ENCODE measurements around the gene PLPP1. TPM values are rescaled to one million over a fixed set of nuclear protein-coding genes. Genes with fewer than 3 reads are reported as not detected.

PLPP1 gene
- total and polyA plus RNA-seq, 2 of the 13 experiments (the other 11 are each of a cell fraction or from before 2014, with no cell fraction given), result 7.3 to 12.1 TPM

- Histone ChIP-seq H3K27ac (ENCODE audit: extremely low read length, insufficient read depth, low read length) (no peak overlapping the region), H3K4me2 (ENCODE audit: low read depth, low read length) (no peak overlapping the region), H4K20me1 (ENCODE audit: insufficient read depth, low read length) (no peaks in the 10 kb centered on the region), H3K4me1 (ENCODE audit: insufficient read depth, low read length) (peaks cover 15% of the 10 kb centered on the region), H3K9me3 (ENCODE audit: low read length) (peaks cover 13% of the 10 kb centered on the region), H2AFZ (ENCODE audit: low read length) (no peak overlapping the region), H3K4me3 (replicated peaks in 1 of 3; ENCODE audit: insufficient read depth in 1 of 3, low read depth in 2 of 3, low read length in 3 of 3) (no peak overlapping the region), H3K36me3 (replicated peaks in 1 of 2; ENCODE audit: control insufficient read depth in 1 of 2, insufficient read depth in 2 of 2, low read length in 2 of 2) (peaks cover 8 to 48% of the 10 kb centered on the region in 2 experiments), H3K9ac (ENCODE audit: insufficient read depth, low read depth, low read length) (no peak overlapping the region), H3K27me3 (ENCODE audit: control insufficient read depth in 1 of 2, insufficient read depth in 2 of 2, low read length in 2 of 2) (no peaks in the 10 kb centered on the region), H3K79me2 (ENCODE audit: insufficient read depth, low read length) (no peaks in the 10 kb centered on the region)
- TF ChIP-seq NFIC (IDR thresholded peaks at IDR 0.05; ENCODE audit: low read length), result no peak
- no peak for TF ChIP-seq ETV6 (CRISPR knock-in tag; conservative IDR thresholded peaks at IDR 0.05)
- TF ChIP-seq POLR2AphosphoS2 (IDR thresholded peaks at IDR 0.05; ENCODE audit: low read depth, low read length), result no peak
- no peak for TF ChIP-seq ZNF570 (CRISPR knock-in tag; IDR thresholded peaks at IDR 0.05; ENCODE audit: borderline replicate concordance)
- no peak for TF ChIP-seq ZBTB3 (CRISPR knock-in tag; IDR thresholded peaks at IDR 0.05; ENCODE audit: borderline replicate concordance, low read depth)
- TF ChIP-seq ZGPAT (CRISPR knock-in tag; IDR thresholded peaks at IDR 0.05), result no peak
- no peak for TF ChIP-seq BRD4 (CRISPR knock-in tag; IDR thresholded peaks at IDR 0.05)
- TF ChIP-seq BHLHE40 (IDR thresholded peaks at IDR 0.05; ENCODE audit: low read length), result no peak
- CTCF ChIA-PET (ENCODE audit: low intra/inter-chr PET ratio, low total read pairs), result no interaction called here
- DNase-seq (ENCODE audit: low spot score) (no peak), ATAC-seq (no peak), FAIRE-seq (no peak)
- intact Hi-C loops (cut with micrococcal nuclease; ENCODE audit: unreplicated experiment), result no loop called here
- no TSS peak for BruUV-seq (replicated peaks)
- POLR2A ChIA-PET, result no interaction called here
- in situ Hi-C loops (cut with HindIII; ENCODE audit: extremely low pct_ligation_motif_present, low pct_unique_long_range_greater_than_20kb), result no loop called here
- WGBS (ENCODE audit: low lambda C conversion rate), result 99% methylated on average over 2 of the region's 2 CpGs
Observed at GRCh38 chr5:55387865-55388264, 146.9 kb downstream of the PLPP1 start.

GRCh38 chr5:55386356-55386755 is 148.4 kb downstream of the PLPP1 start:
- BruUV-seq (replicated peaks), result no TSS peak
- 100% methylated on average over 1 of the region's 1 CpG for WGBS (ENCODE audit: low lambda C conversion rate)
- Histone ChIP-seq H3K9me3 (ENCODE audit: low read length) (peaks cover 5% of the 10 kb centered on the region), H3K27me3 (ENCODE audit: control insufficient read depth in 1 of 2, insufficient read depth in 2 of 2, low read length in 2 of 2) (no peaks in the 10 kb centered on the region), H3K4me2 (ENCODE audit: low read depth, low read length) (no peak overlapping the region), H2AFZ (ENCODE audit: low read length) (no peak overlapping the region), H3K4me3 (replicated peaks in 1 of 3; ENCODE audit: insufficient read depth in 1 of 3, low read depth in 2 of 3, low read length in 3 of 3) (no peak overlapping the region), H3K79me2 (ENCODE audit: insufficient read depth, low read length) (no peaks in the 10 kb centered on the region), H4K20me1 (ENCODE audit: insufficient read depth, low read length) (no peaks in the 10 kb centered on the region), H3K36me3 (replicated peaks in 1 of 2; ENCODE audit: control insufficient read depth in 1 of 2, insufficient read depth in 2 of 2, low read length in 2 of 2) (peaks cover 3 to 45% of the 10 kb centered on the region in 2 experiments), H3K9ac (ENCODE audit: insufficient read depth, low read depth, low read length) (no peak overlapping the region), H3K4me1 (ENCODE audit: insufficient read depth, low read length) (peaks cover 5% of the 10 kb centered on the region), H3K27ac (ENCODE audit: extremely low read length, insufficient read depth, low read length) (no peak overlapping the region)
- DNase-seq (ENCODE audit: low spot score), result no peak
- no peak for FAIRE-seq
- TF ChIP-seq, protein P1, sequence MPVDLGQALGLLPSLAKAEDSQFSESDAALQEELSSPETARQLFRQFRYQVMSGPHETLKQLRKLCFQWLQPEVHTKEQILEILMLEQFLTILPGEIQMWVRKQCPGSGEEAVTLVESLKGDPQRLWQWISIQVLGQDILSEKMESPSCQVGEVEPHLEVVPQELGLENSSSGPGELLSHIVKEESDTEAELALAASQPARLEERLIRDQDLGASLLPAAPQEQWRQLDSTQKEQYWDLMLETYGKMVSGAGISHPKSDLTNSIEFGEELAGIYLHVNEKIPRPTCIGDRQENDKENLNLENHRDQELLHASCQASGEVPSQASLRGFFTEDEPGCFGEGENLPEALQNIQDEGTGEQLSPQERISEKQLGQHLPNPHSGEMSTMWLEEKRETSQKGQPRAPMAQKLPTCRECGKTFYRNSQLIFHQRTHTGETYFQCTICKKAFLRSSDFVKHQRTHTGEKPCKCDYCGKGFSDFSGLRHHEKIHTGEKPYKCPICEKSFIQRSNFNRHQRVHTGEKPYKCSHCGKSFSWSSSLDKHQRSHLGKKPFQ (CRISPR knock-in tag; IDR thresholded peaks at IDR 0.05; ENCODE audit: insufficient replicate concordance), result no peak
- no peak for TF ChIP-seq ZNF790 (CRISPR knock-in tag; IDR thresholded peaks at IDR 0.05; ENCODE audit: borderline replicate concordance)
- TF ChIP-seq, protein P2, sequence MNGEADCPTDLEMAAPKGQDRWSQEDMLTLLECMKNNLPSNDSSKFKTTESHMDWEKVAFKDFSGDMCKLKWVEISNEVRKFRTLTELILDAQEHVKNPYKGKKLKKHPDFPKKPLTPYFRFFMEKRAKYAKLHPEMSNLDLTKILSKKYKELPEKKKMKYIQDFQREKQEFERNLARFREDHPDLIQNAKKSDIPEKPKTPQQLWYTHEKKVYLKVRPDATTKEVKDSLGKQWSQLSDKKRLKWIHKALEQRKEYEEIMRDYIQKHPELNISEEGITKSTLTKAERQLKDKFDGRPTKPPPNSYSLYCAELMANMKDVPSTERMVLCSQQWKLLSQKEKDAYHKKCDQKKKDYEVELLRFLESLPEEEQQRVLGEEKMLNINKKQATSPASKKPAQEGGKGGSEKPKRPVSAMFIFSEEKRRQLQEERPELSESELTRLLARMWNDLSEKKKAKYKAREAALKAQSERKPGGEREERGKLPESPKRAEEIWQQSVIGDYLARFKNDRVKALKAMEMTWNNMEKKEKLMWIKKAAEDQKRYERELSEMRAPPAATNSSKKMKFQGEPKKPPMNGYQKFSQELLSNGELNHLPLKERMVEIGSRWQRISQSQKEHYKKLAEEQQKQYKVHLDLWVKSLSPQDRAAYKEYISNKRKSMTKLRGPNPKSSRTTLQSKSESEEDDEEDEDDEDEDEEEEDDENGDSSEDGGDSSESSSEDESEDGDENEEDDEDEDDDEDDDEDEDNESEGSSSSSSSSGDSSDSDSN (CRISPR knock-in tag; IDR thresholded peaks at IDR 0.05), result no peak
- no peak for TF ChIP-seq ZBTB42 (CRISPR knock-in tag; IDR thresholded peaks at IDR 0.05)
- ATAC-seq, result no peak
- intact Hi-C loops (cut with micrococcal nuclease; ENCODE audit: unreplicated experiment), result no loop called here
- POLR2A ChIA-PET, result no interaction called here
- CTCF ChIA-PET (ENCODE audit: low intra/inter-chr PET ratio, low total read pairs), result no interaction called here
- in situ Hi-C loops (cut with HindIII; ENCODE audit: extremely low pct_ligation_motif_present, low pct_unique_long_range_greater_than_20kb), result no loop called here

Measured in HepG2 (cell line).